ENCODE data around the gene XPR1. TPM values are rescaled to one million over a fixed set of nuclear protein-coding genes. Genes with fewer than 3 reads are reported as not detected.

Gene XPR1
- polyA plus RNA-seq, 1 donor = 9.3 TPM

GRCh38 chr1:180918519-180918918 is 286.7 kb downstream of the XPR1 start:
- no peak for DNase-seq

- no peak for DNase-seq
These were observed 287.4 kb downstream of the XPR1 start for GRCh38 chr1:180919183-180919700.

DNA sequence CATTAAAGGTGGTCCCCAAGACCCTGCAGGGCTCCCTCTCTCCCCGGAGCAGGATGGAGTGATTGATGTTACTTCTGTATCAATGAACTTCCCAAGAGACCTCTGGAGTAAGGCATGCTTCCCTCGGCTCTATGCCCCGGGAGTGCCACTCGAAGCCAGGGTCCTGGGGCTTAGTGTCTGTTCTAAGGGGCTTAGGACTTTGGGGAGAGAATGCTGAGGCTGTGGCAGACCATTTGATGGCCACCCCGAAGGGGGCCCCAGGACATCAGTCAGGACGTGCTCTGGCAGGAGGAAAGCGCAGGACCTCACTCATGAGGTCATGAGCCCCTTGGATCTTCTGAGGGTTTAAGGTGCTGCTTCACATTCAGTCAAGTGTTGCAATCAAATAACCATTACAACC is 288.4 kb downstream of the XPR1 start:
- no peak for DNase-seq

GRCh38 chr1:180920702-180921101 is 288.9 kb downstream of the XPR1 start:
- no peak for DNase-seq

GRCh38 chr1:180921386-180921785 is 289.6 kb downstream of the XPR1 start:
- no peak for DNase-seq

GRCh38 chr1:180921891-180922630 is 290.2 kb downstream of the XPR1 start:
- DNase-seq = no peak

GRCh38 chr1:180922631-180923015 is 290.8 kb downstream of the XPR1 start:
- no peak for DNase-seq

GRCh38 chr1:180923021-180923841 is 291.4 kb downstream of the XPR1 start:
- no peak for DNase-seq

GRCh38 chr1:180923887-180924286 is 292.1 kb downstream of the XPR1 start:
- DNase-seq = no peak

- DNase-seq = no peak
These were observed 293.1 kb downstream of the XPR1 start for GRCh38 chr1:180924939-180925338.

GRCh38 chr1:180925471-180926051 is 293.7 kb downstream of the XPR1 start:
- no peak for DNase-seq

GRCh38 chr1:180926164-180926981 is 294.6 kb downstream of the XPR1 start:
- peak; percentile 88 for DNase-seq

DNA sequence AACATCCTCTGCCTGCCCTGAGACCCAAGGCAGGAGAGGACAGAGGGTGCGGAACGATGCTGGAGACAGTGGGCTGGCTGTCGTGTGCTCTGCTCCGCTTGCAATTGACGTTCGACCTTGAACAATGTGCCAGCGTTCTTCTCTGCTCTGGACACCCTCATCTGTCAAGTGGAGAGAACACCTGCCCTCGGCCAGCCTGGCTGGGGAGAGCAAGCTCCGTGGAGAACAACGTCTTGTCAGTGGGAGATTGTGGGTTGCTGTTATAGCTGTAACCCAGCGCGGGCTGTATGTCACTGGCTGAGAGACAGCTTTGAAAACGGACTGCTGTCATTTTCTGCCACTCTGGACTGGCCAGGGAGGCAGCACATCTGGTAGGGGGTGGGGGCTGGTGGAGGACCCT is 295.5 kb downstream of the XPR1 start:
- no peak for DNase-seq

GRCh38 chr1:180927841-180928240 is 296.0 kb downstream of the XPR1 start:
- DNase-seq = no peak

- no peak for DNase-seq
These were observed 296.8 kb downstream of the XPR1 start for GRCh38 chr1:180928331-180929230.

- no peak for DNase-seq
These were observed 297.6 kb downstream of the XPR1 start for GRCh38 chr1:180929389-180929788.

GRCh38 chr1:180930687-180931086 is 298.9 kb downstream of the XPR1 start:
- no peak for DNase-seq

GRCh38 chr1:180931529-180931928 is 299.7 kb downstream of the XPR1 start:
- DNase-seq = no peak

- no peak for DNase-seq
These were observed 300.6 kb downstream of the XPR1 start for GRCh38 chr1:180932378-180932777.

DNA sequence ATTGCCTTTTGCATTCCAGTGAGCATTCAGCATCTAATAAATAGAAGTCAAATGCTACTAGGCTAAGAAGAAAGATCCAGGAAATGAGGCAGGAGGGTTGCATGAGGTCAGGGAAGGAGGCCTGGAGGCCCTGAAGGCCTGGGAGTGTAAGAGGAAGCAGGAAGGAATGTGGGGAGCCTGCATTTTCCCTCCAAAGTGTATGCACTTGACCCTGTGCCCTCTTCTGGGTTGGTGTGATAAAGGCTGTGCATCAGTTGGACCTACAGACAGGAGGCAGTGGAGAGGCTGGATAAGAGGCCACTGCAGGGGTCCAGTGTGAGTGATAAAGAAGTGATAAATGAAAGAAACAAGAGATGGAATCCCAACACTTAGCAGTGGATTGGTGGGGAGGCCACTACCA is 301.3 kb downstream of the XPR1 start:
- DNase-seq = no peak

GRCh38 chr1:180934563-180934962 is 302.7 kb downstream of the XPR1 start:
- DNase-seq = no peak

Data from hindlimb muscle (tissue), 1 donor.